ENCODE results near the gene RABEP2. TPM values are rescaled to one million over a fixed set of nuclear protein-coding genes. Genes with fewer than 3 reads are reported as not detected.

RABEP2 gene
- polyA plus RNA-seq, 2 of the 4 experiments (the other 2 are of a cell fraction), result 6.0 to 13.7 TPM

GRCh38 chr16:28884045-28884444 lies 41.0 kb downstream of the RABEP2 start:
- no peak overlapping the region for H3K27ac ChIP-seq
- ChIA-PET CTCF (interaction anchor here (2.3 to 2.9 kb wide), 2 partner anchors 9 to 61 kb away, joined by 8 to 11 read pairs; no protein-coding TSS in a partner anchor), POLR2A (no interaction called here)
- H3K4me2 ChIP-seq, result no peak overlapping the region
- 76% methylated on average over 6 of the region's 6 CpGs for WGBS (ENCODE audit: missing lambda C conversion rate)
- no peak for ATAC-seq
- TF ChIP-seq POLR2A (IDR thresholded peaks at IDR 0.05; ENCODE audit: low read length) (no peak), BHLHE40 (IDR thresholded peaks at IDR 0.05; ENCODE audit: low read depth, low read length) (no peak), RNF2 (IDR thresholded peaks at IDR 0.05; ENCODE audit: borderline replicate concordance, low read depth) (no peak), CEBPB (IDR thresholded peaks at IDR 0.05) (no peak), NPAS2 (CRISPR knock-in tag; IDR thresholded peaks at IDR 0.05; ENCODE audit: borderline replicate concordance) (no peak), MYC (IDR thresholded peaks at IDR 0.05; ENCODE audit: borderline replicate concordance, low read length) (no peak), POLR2AphosphoS2 (conservative IDR thresholded peaks at IDR 0.05; ENCODE audit: low read length) (no peak), RFX5 (IDR thresholded peaks at IDR 0.05) (no peak), KDM5A (IDR thresholded peaks at IDR 0.05) (no peak)
- TF ChIP-seq, protein P1, sequence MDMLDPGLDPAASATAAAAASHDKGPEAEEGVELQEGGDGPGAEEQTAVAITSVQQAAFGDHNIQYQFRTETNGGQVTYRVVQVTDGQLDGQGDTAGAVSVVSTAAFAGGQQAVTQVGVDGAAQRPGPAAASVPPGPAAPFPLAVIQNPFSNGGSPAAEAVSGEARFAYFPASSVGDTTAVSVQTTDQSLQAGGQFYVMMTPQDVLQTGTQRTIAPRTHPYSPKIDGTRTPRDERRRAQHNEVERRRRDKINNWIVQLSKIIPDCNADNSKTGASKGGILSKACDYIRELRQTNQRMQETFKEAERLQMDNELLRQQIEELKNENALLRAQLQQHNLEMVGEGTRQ (IDR thresholded peaks at IDR 0.05), result no peak
- TF ChIP-seq, protein P2, sequence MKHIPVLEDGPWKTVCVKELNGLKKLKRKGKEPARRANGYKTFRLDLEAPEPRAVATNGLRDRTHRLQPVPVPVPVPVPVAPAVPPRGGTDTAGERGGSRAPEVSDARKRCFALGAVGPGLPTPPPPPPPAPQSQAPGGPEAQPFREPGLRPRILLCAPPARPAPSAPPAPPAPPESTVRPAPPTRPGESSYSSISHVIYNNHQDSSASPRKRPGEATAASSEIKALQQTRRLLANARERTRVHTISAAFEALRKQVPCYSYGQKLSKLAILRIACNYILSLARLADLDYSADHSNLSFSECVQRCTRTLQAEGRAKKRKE (CRISPR knock-in tag; IDR thresholded peaks at IDR 0.05; ENCODE audit: low read depth), result no peak
- TF ChIP-seq, protein P3, sequence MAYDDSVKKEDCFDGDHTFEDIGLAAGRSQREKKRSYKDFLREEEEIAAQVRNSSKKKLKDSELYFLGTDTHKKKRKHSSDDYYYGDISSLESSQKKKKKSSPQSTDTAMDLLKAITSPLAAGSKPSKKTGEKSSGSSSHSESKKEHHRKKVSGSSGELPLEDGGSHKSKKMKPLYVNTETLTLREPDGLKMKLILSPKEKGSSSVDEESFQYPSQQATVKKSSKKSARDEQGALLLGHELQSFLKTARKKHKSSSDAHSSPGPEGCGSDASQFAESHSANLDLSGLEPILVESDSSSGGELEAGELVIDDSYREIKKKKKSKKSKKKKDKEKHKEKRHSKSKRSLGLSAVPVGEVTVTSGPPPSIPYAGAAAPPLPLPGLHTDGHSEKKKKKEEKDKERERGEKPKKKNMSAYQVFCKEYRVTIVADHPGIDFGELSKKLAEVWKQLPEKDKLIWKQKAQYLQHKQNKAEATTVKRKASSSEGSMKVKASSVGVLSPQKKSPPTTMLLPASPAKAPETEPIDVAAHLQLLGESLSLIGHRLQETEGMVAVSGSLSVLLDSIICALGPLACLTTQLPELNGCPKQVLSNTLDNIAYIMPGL (CRISPR knock-in tag; IDR thresholded peaks at IDR 0.05; ENCODE audit: borderline replicate concordance), result no peak
- FAIRE-seq, result no peak
- DNase-seq (ENCODE audit: low read depth in 1 of 2, low spot score in 1 of 2), result no peak
- H3K4me3 ChIP-seq, result no peak overlapping the region
- H3K4me1 ChIP-seq, result peaks cover 7% of the 10 kb centered on the region; the same call in 1 of the 3 replicates
- H3K9me3 ChIP-seq, result no peaks in the 10 kb centered on the region

DNA sequence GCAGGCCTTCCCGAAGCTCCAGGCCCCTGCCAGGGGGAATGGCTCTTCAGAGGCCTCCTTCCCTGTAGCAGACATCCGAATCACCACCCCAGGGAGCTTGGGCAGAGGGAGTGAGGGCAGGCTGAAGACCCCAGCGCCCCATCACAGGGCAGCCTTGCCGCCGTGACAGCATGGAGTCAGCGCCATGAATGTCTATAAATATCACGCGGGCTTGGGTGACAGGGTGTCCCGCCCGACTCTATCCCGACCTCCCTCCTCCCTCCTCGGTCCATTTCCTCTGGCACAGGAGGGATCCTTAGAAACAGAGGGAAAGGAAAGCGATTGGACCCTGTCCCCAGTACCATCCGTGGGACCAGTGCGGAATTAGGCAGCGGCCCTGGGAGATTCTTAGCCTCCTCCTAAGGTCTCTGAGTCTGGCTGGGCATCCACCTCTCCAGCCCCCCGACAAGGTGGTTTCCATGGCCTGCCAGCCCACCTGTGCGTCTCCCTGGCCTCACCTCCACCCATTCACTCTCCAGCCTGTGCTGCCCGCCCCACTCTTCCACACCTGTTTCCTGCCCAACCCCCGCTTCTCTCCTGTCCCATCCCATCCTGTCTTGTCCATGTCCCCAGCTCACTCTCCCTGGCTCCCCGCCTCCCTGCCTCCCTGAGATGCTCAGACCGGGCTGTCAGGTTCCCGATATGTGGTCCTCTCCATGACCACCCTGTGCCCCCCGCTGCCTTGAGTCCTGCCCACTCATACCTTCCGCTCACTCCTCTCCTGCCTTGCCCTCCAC lies 41.6 kb downstream of the RABEP2 start:
- FAIRE-seq (no peak), ATAC-seq (no peak), DNase-seq (ENCODE audit: low read depth in 1 of 2, low spot score in 1 of 2) (no peak)
- WGBS (ENCODE audit: missing lambda C conversion rate), result 88% methylated on average over 25 of the region's 25 CpGs
- Histone ChIP-seq H3K4me1 (peaks cover 13% of the 10 kb centered on the region; the same call in 1 of the 3 replicates), H3K9me3 (no peaks in the 10 kb centered on the region), H3K4me3 (no peak overlapping the region), H3K4me2 (no peak overlapping the region), H3K27ac (no peak overlapping the region)
- TF ChIP-seq, protein P2 (CRISPR knock-in tag; IDR thresholded peaks at IDR 0.05; ENCODE audit: low read depth), result no peak
- TF ChIP-seq FOXS1 (CRISPR knock-in tag; IDR thresholded peaks at IDR 0.05) (no peak), POLR2AphosphoS2 (conservative IDR thresholded peaks at IDR 0.05; ENCODE audit: low read length) (no peak), CBX8 (IDR thresholded peaks at IDR 0.05) (no peak), ZSCAN20 (CRISPR knock-in tag; IDR thresholded peaks at IDR 0.05) (no peak)
- TF ChIP-seq, protein P4, sequence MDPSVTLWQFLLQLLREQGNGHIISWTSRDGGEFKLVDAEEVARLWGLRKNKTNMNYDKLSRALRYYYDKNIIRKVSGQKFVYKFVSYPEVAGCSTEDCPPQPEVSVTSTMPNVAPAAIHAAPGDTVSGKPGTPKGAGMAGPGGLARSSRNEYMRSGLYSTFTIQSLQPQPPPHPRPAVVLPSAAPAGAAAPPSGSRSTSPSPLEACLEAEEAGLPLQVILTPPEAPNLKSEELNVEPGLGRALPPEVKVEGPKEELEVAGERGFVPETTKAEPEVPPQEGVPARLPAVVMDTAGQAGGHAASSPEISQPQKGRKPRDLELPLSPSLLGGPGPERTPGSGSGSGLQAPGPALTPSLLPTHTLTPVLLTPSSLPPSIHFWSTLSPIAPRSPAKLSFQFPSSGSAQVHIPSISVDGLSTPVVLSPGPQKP (IDR thresholded peaks at IDR 0.05; ENCODE audit: low read depth, low read length), result no peak
- TF ChIP-seq, protein P5, sequence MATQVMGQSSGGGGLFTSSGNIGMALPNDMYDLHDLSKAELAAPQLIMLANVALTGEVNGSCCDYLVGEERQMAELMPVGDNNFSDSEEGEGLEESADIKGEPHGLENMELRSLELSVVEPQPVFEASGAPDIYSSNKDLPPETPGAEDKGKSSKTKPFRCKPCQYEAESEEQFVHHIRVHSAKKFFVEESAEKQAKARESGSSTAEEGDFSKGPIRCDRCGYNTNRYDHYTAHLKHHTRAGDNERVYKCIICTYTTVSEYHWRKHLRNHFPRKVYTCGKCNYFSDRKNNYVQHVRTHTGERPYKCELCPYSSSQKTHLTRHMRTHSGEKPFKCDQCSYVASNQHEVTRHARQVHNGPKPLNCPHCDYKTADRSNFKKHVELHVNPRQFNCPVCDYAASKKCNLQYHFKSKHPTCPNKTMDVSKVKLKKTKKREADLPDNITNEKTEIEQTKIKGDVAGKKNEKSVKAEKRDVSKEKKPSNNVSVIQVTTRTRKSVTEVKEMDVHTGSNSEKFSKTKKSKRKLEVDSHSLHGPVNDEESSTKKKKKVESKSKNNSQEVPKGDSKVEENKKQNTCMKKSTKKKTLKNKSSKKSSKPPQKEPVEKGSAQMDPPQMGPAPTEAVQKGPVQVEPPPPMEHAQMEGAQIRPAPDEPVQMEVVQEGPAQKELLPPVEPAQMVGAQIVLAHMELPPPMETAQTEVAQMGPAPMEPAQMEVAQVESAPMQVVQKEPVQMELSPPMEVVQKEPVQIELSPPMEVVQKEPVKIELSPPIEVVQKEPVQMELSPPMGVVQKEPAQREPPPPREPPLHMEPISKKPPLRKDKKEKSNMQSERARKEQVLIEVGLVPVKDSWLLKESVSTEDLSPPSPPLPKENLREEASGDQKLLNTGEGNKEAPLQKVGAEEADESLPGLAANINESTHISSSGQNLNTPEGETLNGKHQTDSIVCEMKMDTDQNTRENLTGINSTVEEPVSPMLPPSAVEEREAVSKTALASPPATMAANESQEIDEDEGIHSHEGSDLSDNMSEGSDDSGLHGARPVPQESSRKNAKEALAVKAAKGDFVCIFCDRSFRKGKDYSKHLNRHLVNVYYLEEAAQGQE (IDR thresholded peaks at IDR 0.05), result no peak
- TF ChIP-seq, protein P3 (CRISPR knock-in tag; IDR thresholded peaks at IDR 0.05; ENCODE audit: borderline replicate concordance), result no peak
- POLR2A ChIA-PET, result no interaction called here
- CTCF ChIA-PET, result interaction anchor here (0.6 to 2.9 kb wide), 4 partner anchors 8 to 62 kb away, joined by 3 to 11 read pairs (median 6); no protein-coding TSS in a partner anchor

All from A549 (cell line).